ENCODE results near the gene CCNYL1. TPM values are rescaled to one million over a fixed set of nuclear protein-coding genes. Genes with fewer than 3 reads are reported as not detected.
A peak's percentile ranks its signal among the peaks of the same experiment; 100 is the strongest.
"Not testable (repeated sequence)": the region's sequence is repeated elsewhere in the genome, so short reads cannot be mapped to it uniquely, and the experiment has no call there.

CCNYL1 gene
- total RNA-seq, 2 donors from 2014 or later = 5.1 to 7.0 TPM

DNA sequence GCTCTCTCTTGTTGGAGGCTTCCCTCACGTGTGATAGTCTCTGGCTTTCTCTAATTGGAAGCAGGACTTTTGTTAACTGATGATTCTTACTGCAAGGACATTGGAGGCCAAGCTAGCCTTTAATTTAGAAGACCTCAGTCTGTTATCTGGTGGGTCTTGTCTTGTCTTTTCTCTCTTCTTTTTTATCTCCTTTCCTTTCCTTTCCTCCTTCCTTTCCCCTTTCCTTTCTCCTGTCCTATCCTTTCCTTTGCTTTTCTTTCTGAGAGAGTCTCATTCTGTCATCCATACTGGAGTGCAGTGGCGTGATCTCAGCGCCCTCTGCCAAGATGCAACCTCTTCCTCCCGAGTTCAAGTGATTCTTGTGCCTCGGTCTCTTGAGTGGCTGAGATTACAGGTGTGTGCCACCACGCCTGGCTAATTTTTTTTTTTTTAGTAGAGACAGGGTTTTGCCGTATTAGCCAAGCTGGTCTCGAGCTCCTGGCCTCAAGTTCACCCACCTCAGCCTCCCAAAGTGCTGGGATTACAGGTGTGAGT is 18.1 kb downstream of the CCNYL1 start:
- H3K36me3 Mint-ChIP-seq (ENCODE audit: insufficient read depth in 2 of 2) = peaks cover 0 to 2% of the 10 kb centered on the region in 2 donors

GRCh38 chr2:207731138-207731537 is 19.7 kb downstream of the CCNYL1 start:
- Mint-ChIP-seq H3K4me3 (no peak overlapping the region), H3K9me3 (no peaks in the 10 kb centered on the region), H3K27ac (no peak overlapping the region), H3K36me3 (ENCODE audit: insufficient read depth in 2 of 2) (peaks cover 0 to 2% of the 10 kb centered on the region in 2 donors), H3K27me3 (ENCODE audit: low read depth) (no peaks in the 10 kb centered on the region), H3K4me1 (ENCODE audit: low read depth) (peaks cover 16% of the 10 kb centered on the region)
- no peak for DNase-seq
- ATAC-seq (replicated peaks in 1 of 2) = no peak

More for the DNA sequence above, 18.1 kb downstream of the CCNYL1 start:
- Mint-ChIP-seq H3K27me3 (ENCODE audit: low read depth) (no peaks in the 10 kb centered on the region), H3K9me3 (no peaks in the 10 kb centered on the region), H3K27ac (no peak overlapping the region), H3K4me3 (no peak overlapping the region), H3K4me1 (ENCODE audit: low read depth) (peaks cover 25% of the 10 kb centered on the region)
- DNase-seq (no peak), ATAC-seq (replicated peaks in 1 of 2) (no peak)

- ATAC-seq (replicated peaks in 1 of 2) (no peak), DNase-seq (no peak)
- Mint-ChIP-seq H3K27ac (no peak overlapping the region), H3K9me3 (no peaks in the 10 kb centered on the region), H3K4me1 (ENCODE audit: low read depth) (peaks cover 7% of the 10 kb centered on the region), H3K36me3 (ENCODE audit: insufficient read depth in 2 of 2) (peaks cover 0 to 3% of the 10 kb centered on the region in 2 donors), H3K27me3 (ENCODE audit: low read depth) (no peaks in the 10 kb centered on the region), H3K4me3 (no peak overlapping the region)
Observed at GRCh38 chr2:207733597-207734240, 22.3 kb downstream of the CCNYL1 start.

DNA sequence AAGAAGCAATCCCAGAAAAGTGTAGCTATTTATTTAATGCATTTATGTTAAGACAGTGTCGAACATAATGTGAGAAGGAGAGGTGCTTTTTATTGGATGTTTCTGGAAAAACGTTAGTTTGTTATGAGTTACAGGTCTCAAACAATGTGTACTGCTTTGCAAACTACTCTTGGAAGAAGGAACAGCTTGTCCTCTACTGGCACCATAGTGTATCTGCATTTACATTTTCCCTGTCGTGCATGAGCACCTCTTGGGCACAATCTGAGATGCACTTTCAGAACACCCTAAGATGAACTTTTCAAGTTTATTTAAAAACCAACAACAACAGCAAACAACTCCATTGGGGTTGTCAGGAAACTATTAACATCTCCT is 22.8 kb downstream of the CCNYL1 start:
- no peaks in the 10 kb centered on the region for H3K9me3 Mint-ChIP-seq
- ATAC-seq (replicated peaks in 1 of 2) = no peak

DNA sequence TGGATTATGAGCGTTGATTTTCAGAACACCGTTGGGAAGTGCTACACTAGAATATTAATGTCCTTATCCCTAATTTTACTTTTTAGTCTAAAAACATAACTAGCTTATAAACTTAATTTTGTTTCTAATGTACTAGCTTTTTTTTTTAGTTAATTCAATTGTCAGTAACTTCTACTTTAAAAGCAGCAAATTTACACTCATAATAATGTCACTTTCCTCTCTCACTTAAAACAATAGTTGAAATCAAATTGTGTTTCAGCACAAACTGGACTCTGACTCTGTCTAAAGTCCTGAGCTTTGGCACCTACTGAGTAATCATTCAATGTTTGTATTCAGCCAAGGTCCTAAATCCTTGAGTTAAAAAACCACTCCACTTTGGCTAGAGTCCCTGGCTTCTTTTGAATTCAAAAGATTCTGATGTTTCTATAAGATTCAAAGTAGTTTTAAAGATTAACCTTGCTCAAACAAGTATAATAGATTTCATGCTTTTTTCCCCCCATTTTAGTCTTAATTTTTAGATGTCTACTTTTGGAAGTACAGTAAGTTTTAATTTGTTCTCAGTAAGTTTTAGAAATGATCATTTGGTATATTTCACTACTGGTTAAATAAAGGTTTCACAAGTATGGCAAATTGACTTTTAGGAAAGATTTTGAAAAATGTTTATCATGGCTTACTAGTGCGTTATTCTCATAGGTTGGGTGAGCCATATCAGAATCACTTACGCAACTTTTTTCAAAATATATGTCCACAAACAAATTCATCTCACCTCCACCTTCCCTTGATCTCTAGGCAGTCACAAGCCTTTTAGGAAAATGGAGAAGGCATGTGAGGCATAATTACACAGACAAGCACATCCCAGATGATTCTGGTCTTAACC is 23.4 kb downstream of the CCNYL1 start:
- peaks cover 7% of the 10 kb centered on the region for H3K4me1 Mint-ChIP-seq (ENCODE audit: low read depth)
- no peaks in the 10 kb centered on the region for H3K9me3 Mint-ChIP-seq
- H3K4me3 Mint-ChIP-seq = no peak overlapping the region
- no peak overlapping the region for H3K27ac Mint-ChIP-seq
- ATAC-seq (replicated peaks in 1 of 2) (no peak), DNase-seq (no peak)
- no peaks in the 10 kb centered on the region for H3K27me3 Mint-ChIP-seq (ENCODE audit: low read depth)
- H3K36me3 Mint-ChIP-seq (ENCODE audit: insufficient read depth in 2 of 2) = peaks cover 0 to 1% of the 10 kb centered on the region in 2 donors

More for the DNA sequence above, 22.8 kb downstream of the CCNYL1 start:
- H3K4me3 Mint-ChIP-seq = no peak overlapping the region
- peaks cover 0 to 3% of the 10 kb centered on the region in 2 donors for H3K36me3 Mint-ChIP-seq (ENCODE audit: insufficient read depth in 2 of 2)
- peaks cover 7% of the 10 kb centered on the region for H3K4me1 Mint-ChIP-seq (ENCODE audit: low read depth)
- H3K27me3 Mint-ChIP-seq (ENCODE audit: low read depth) = no peaks in the 10 kb centered on the region
- no peak overlapping the region for H3K27ac Mint-ChIP-seq
- DNase-seq = no peak

DNA sequence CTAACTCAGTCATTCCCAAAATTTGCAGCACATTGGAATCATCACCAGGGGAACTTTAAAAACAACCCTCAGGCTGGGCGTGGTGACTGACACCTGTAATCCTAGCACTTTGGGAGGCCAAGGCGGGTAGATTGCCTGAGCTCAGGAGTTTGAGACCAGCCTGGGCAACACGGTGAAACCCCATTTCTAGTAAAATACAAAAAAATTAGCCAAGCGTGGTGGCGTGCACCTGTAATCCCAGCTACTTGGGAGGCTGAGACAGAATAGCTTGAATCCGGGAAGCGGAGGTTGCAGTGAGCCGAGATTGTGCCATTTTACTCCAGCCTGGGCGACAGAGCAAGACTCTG is 24.0 kb downstream of the CCNYL1 start:
- not testable (repeated sequence) for DNase-seq; H3K4me1 Mint-ChIP-seq (ENCODE audit: low read depth); H3K27me3 Mint-ChIP-seq (ENCODE audit: low read depth); ATAC-seq (replicated peaks in 1 of 2); H3K4me3 Mint-ChIP-seq; H3K9me3 Mint-ChIP-seq; H3K36me3 Mint-ChIP-seq (ENCODE audit: insufficient read depth in 2 of 2); H3K27ac Mint-ChIP-seq

DNA sequence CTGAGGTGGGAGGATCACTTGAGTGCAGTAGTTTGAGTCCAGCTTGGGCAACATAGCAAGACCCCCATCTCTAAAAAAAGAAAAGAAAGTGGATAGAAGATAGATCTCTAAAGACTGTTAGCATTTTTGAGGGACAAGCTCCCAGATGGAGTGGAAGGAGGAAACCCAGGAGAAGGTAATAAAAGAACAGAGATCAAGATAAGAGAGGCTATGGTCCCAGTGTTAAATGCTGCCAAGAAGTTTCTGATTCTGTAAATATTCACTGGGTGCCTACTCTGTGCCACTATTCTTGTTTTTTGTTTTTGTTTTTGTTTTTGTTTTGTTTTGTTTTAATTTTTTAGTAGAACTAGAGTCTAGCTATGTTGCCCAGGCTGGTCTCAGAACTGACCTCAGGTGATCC is 32.1 kb downstream of the CCNYL1 start:
- no peak for ATAC-seq (replicated peaks in 1 of 2)
- H3K27ac Mint-ChIP-seq = no peak overlapping the region
- DNase-seq = no peak
- no peaks in the 10 kb centered on the region for H3K4me1 Mint-ChIP-seq (ENCODE audit: low read depth)
- no peak overlapping the region for H3K4me3 Mint-ChIP-seq
- no peaks in the 10 kb centered on the region for H3K9me3 Mint-ChIP-seq
- H3K36me3 Mint-ChIP-seq (ENCODE audit: insufficient read depth in 2 of 2) = no peaks in the 10 kb centered on the region
- no peaks in the 10 kb centered on the region for H3K27me3 Mint-ChIP-seq (ENCODE audit: low read depth)

- Mint-ChIP-seq H3K4me1 (ENCODE audit: low read depth) (no peaks in the 10 kb centered on the region), H3K4me3 (no peak overlapping the region), H3K27ac (no peak overlapping the region), H3K36me3 (ENCODE audit: insufficient read depth in 2 of 2) (no peaks in the 10 kb centered on the region), H3K9me3 (no peaks in the 10 kb centered on the region), H3K27me3 (ENCODE audit: low read depth) (no peaks in the 10 kb centered on the region)
- no peak for ATAC-seq (replicated peaks in 1 of 2)
- DNase-seq = no peak
Observed at GRCh38 chr2:207744050-207744449, 32.6 kb downstream of the CCNYL1 start.

DNA sequence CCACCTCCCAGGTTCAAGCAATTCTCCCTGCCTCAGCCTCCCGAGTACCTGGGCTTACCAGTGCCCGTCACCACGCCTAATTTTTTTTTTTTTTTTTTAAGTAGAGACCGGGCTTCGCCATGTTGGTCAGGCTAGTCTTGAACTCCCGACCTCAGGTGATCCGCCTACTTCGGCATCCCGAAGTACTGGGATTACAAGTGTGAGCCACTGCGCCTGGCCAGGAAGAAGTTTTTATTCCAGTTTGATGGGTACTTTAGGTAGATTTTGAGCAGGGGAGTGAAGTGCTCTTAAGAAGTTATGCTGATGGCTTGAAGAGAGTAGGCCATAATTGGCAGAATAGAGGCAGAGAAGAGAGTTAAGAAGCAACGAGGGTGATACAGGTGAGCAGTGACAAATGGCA is 33.0 kb downstream of the CCNYL1 start:
- Mint-ChIP-seq H3K9me3 (no peaks in the 10 kb centered on the region), H3K4me3 (no peak overlapping the region), H3K36me3 (ENCODE audit: insufficient read depth in 2 of 2) (no peaks in the 10 kb centered on the region), H3K4me1 (ENCODE audit: low read depth) (no peaks in the 10 kb centered on the region), H3K27ac (no peak overlapping the region), H3K27me3 (ENCODE audit: low read depth) (no peaks in the 10 kb centered on the region)
- DNase-seq = no peak
- ATAC-seq (replicated peaks in 1 of 2) = no peak

DNA sequence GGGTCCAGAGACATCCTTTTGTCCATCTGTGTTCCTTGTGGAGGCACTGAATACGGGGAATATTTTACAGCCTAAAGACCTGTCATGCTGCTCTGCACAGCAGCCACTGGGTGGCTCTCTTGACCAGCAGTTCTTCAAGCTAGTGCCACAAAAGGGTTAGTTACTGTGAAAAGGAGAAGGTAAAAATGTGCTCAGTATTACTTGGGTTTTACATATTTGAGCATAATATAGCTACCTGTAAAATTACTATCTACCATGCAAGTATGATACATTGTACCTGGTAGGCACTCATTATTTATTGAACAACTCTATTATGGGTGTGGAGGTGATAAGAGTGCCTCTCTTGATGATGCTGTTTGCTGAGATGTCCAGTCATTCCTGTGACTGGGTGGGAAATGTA is 34.7 kb downstream of the CCNYL1 start:
- DNase-seq (peak; percentile 37 to 53), ATAC-seq (replicated peaks in 1 of 2) (peak; percentile 77 to 79)
- no peaks in the 10 kb centered on the region for H3K9me3 Mint-ChIP-seq
- H3K4me3 Mint-ChIP-seq = no peak overlapping the region
- H3K4me1 Mint-ChIP-seq (ENCODE audit: low read depth) = no peaks in the 10 kb centered on the region
- H3K27me3 Mint-ChIP-seq (ENCODE audit: low read depth) = no peaks in the 10 kb centered on the region
- no peak overlapping the region for H3K27ac Mint-ChIP-seq
- no peaks in the 10 kb centered on the region for H3K36me3 Mint-ChIP-seq (ENCODE audit: insufficient read depth in 2 of 2)

- no peak overlapping the region for H3K27ac Mint-ChIP-seq
- no peak overlapping the region for H3K4me3 Mint-ChIP-seq
- no peak for ATAC-seq (replicated peaks in 1 of 2)
- H3K4me1 Mint-ChIP-seq (ENCODE audit: low read depth) = no peaks in the 10 kb centered on the region
- DNase-seq = no peak
- H3K36me3 Mint-ChIP-seq (ENCODE audit: insufficient read depth in 2 of 2) = peaks cover 0 to 3% of the 10 kb centered on the region in 2 donors
- no peaks in the 10 kb centered on the region for H3K9me3 Mint-ChIP-seq
- H3K27me3 Mint-ChIP-seq (ENCODE audit: low read depth) = no peaks in the 10 kb centered on the region
Observed at GRCh38 chr2:207747653-207748560, 36.5 kb downstream of the CCNYL1 start.

DNA sequence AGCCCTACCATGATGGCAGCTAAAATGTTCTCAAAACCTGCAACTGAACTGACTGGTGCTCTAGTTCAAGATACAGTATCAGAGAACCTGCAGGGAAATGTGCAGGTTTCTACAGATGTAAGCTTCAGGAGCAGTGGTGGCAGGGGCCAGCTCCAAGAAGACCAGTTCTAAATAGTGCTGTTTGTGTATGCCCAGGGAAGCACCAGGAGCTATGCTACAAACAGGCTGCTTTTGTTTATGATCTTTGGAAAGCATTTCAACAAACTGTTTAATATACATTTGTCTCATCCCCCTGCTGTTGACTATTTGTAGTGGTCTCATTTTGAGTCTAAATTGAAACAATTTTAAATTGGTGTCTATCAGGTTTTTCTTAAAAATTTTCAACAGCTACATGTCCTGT is 37.6 kb downstream of the CCNYL1 start:
- H3K27me3 Mint-ChIP-seq (ENCODE audit: low read depth) = no peaks in the 10 kb centered on the region

GRCh38 chr2:207749873-207750272 is 38.4 kb downstream of the CCNYL1 start:
- DNase-seq (no peak), ATAC-seq (replicated peaks in 1 of 2) (no peak)
- no peaks in the 10 kb centered on the region for H3K27me3 Mint-ChIP-seq (ENCODE audit: low read depth)
- H3K36me3 Mint-ChIP-seq (ENCODE audit: insufficient read depth in 2 of 2) = peaks cover 0 to 4% of the 10 kb centered on the region in 2 donors
- no peaks in the 10 kb centered on the region for H3K9me3 Mint-ChIP-seq
- no peak overlapping the region for H3K27ac Mint-ChIP-seq
- H3K4me3 Mint-ChIP-seq = no peak overlapping the region
- no peaks in the 10 kb centered on the region for H3K4me1 Mint-ChIP-seq (ENCODE audit: low read depth)

More for the DNA sequence above, 37.6 kb downstream of the CCNYL1 start:
- Mint-ChIP-seq H3K27ac (no peak overlapping the region), H3K36me3 (ENCODE audit: insufficient read depth in 2 of 2) (peaks cover 0 to 4% of the 10 kb centered on the region in 2 donors), H3K4me3 (no peak overlapping the region), H3K4me1 (ENCODE audit: low read depth) (no peaks in the 10 kb centered on the region), H3K9me3 (no peaks in the 10 kb centered on the region)
- DNase-seq (no peak), ATAC-seq (replicated peaks in 1 of 2) (no peak)
